Testis (tissue), 2 donors: ENCODE measurements around the gene KHDC3L.

Experiments used
- CTCF ChIP-seq, 3 experiments: fragments of 450-650 bp in 2 of 3; fragments of 200-600 bp in 1 of 3; sonication (generic) in 1 of 3; IDR thresholded peaks; one replicate each; pipeline ENCODE4 v1.5.1; 2016 to 2019; ENCODE audit warnings: antibody characterized with exemption in 3 of 3, mild to moderate bottlenecking in 2 of 3, moderate library complexity in 1 of 3
- POLR2A ChIP-seq: fragments of 450-650 bp; IDR thresholded peaks from one replicate; pipeline ENCODE4 v1.6.1; 2017; ENCODE audit warnings: antibody characterized with exemption, mild to moderate bottlenecking, moderate library complexity

- TF ChIP-seq CTCF (IDR thresholded peaks at IDR 0.05) (no peak), POLR2A (no peak)
Observed at GRCh38 chr6:73349311-73349710, 13.1 kb upstream of the KHDC3L start.
